GM12878 (cell line): ENCODE results near the gene MRC2. TPM values are rescaled to one million over a fixed set of nuclear protein-coding genes. Genes with fewer than 3 reads are reported as not detected.

Source experiments
- ATAC-seq: fragments of 200-7000 bp; cut with Tn5 transposase; 3 replicates; pipeline ENCODE4 v1.9.1; 2020; ENCODE audit warnings: mild to moderate bottlenecking, moderate library complexity
- BruUV-seq: library from RNA; stranded (reverse); fragments of 400-500 nt; replicated peaks from 2 replicates; lab custom pipeline; 2021; lab: Mats Ljungman, UMichigan
- CTCF ChIA-PET: fragments of 300-600 bp; sonication (Branson Sonifier 250); formaldehyde crosslinking; extraction: SDS; loops from one replicate; lab custom pipeline; 2021; ENCODE audit warnings: inconsistent platforms; lab: Yijun Ruan, JAX
- POLR2A ChIA-PET: fragments of 350-600 bp; formaldehyde crosslinking; extraction: SDS; loops from one replicate; lab custom pipeline; 2021; ENCODE audit warnings: inconsistent platforms; lab: Charles Lee
- RAD21 ChIA-PET: fragments of 300-600 bp; sonication (Branson Sonifier 250); formaldehyde crosslinking; loops from one replicate; lab custom pipeline; 2023; ENCODE audit warnings: antibody characterized with exemption; ENCODE audit not compliant: unreplicated experiment; lab: Charles Lee
- SMC1A ChIA-PET: fragments of 300-600 bp; sonication (Branson Sonifier 250); formaldehyde crosslinking; loops from one replicate; lab custom pipeline; 2023; ENCODE audit not compliant: unreplicated experiment, uncharacterized antibody; lab: Charles Lee
- DNase-seq: peaks from one replicate; pipeline ENCODE4 v3.0.0-alpha.2; 2011; ENCODE audit warnings: low read depth, low spot score
- FAIRE-seq: peaks from 3 replicates; lab custom pipeline; 2011; peaks lifted over from hg19 to GRCh38; lab: Jason Lieb, UNC
- H2AFZ ChIP-seq: 2 replicates; pipeline ENCODE4 v1.6.0; 2011; ENCODE audit warnings: low read depth, low read length, control low read depth; ENCODE audit not compliant: control insufficient read depth
- H3K27ac ChIP-seq: 2 replicates; pipeline ENCODE4 v1.5.1; 2011; ENCODE audit warnings: control low read depth; ENCODE audit not compliant: control insufficient read depth, insufficient read depth
- H3K27me3 ChIP-seq, 2 experiments: replicated peaks in 1 of 2; 2 replicates each; pipeline versions ENCODE4 v1.6.0 to v1.6.1; 2011; ENCODE audit warnings: low read length in 1 of 2; ENCODE audit not compliant: control insufficient read depth in 2 of 2, insufficient read depth in 2 of 2
- H3K36me3 ChIP-seq, 2 experiments: 2 replicates each; pipeline ENCODE4 v1.5.1; 2011; ENCODE audit warnings: low read length in 1 of 2; ENCODE audit not compliant: control insufficient read depth in 2 of 2, insufficient read depth in 2 of 2
- H3K4me1 ChIP-seq: 2 replicates; pipeline ENCODE4 v1.6.1; 2011; ENCODE audit warnings: mild to moderate bottlenecking, low read length, moderate library complexity, mixed read lengths; ENCODE audit not compliant: control insufficient read depth, insufficient read depth
- H3K4me2 ChIP-seq: 2 replicates; pipeline ENCODE4 v1.6.0; 2011; ENCODE audit warnings: control low read depth; ENCODE audit not compliant: control insufficient read depth, insufficient read depth
- H3K4me3 ChIP-seq: fragments of 200-600 bp; sonication (generic); 2 replicates; pipeline ENCODE4 v1.5.1; 2016
- H3K79me2 ChIP-seq: 2 replicates; pipeline ENCODE4 v1.6.0; 2011; ENCODE audit warnings: low read length; ENCODE audit not compliant: control insufficient read depth, insufficient read depth
- H3K9ac ChIP-seq: 2 replicates; pipeline ENCODE4 v1.8.0; 2011; ENCODE audit warnings: low read length, control low read depth, mixed read lengths; ENCODE audit not compliant: control insufficient read depth, insufficient read depth
- H3K9me3 ChIP-seq: replicated peaks from 3 replicates; pipeline ENCODE4 v1.5.1; 2011; ENCODE audit warnings: mild to moderate bottlenecking, low read length; ENCODE audit not compliant: control insufficient read depth, insufficient read depth
- H4K20me1 ChIP-seq: 2 replicates; pipeline ENCODE4 v1.6.0; 2011; ENCODE audit not compliant: control insufficient read depth, insufficient read depth
- ASH2L ChIP-seq: fragments of 300-600, 200-600 bp; sonication (generic); IDR thresholded peaks from 2 replicates; pipeline ENCODE4 v1.6.1; 2017; ENCODE audit warnings: low read depth, mild to moderate bottlenecking, borderline replicate concordance
- CHD2 ChIP-seq: IDR thresholded peaks from 2 replicates; pipeline ENCODE4 v1.6.1; 2011; ENCODE audit warnings: low read depth, low read length, improper control_type of control experiment, borderline replicate concordance
- HCFC1 ChIP-seq: fragments of 150-350 bp; IDR thresholded peaks from 2 replicates; pipeline ENCODE4 v1.6.1; 2014; ENCODE audit warnings: low read length
- HDAC6 ChIP-seq: fragments of 200-600 bp; sonication (generic); IDR thresholded peaks from one replicate; pipeline ENCODE4 v1.8.0; 2017; ENCODE audit warnings: antibody characterized with exemption; ENCODE audit not compliant: unreplicated experiment
- POLR2AphosphoS2 ChIP-seq: IDR thresholded peaks from 2 replicates; pipeline ENCODE4 v1.6.1; 2011; ENCODE audit warnings: low read depth, mild to moderate bottlenecking, low read length, improper control_type of control experiment, moderate library complexity
- POLR2AphosphoS5 ChIP-seq: IDR thresholded peaks from 2 replicates; pipeline ENCODE4 v1.6.1; 2011; ENCODE audit warnings: mild to moderate bottlenecking, low read length, inconsistent platforms
- SP1 ChIP-seq: IDR thresholded peaks from one replicate; pipeline ENCODE4 v1.6.1; 2011; ENCODE audit warnings: low read depth, low read length
- SUPT20H ChIP-seq: IDR thresholded peaks from 2 replicates; pipeline ENCODE4 v1.6.1; 2011; ENCODE audit warnings: low read depth, mild to moderate bottlenecking, low read length, moderate library complexity, borderline replicate concordance; ENCODE audit not compliant: control insufficient read depth
- TBL1XR1 ChIP-seq: IDR thresholded peaks from 2 replicates; pipeline ENCODE4 v1.6.1; 2012; ENCODE audit warnings: low read depth, low read length, improper control_type of control experiment
- TCF3 ChIP-seq: IDR thresholded peaks from 2 replicates; pipeline ENCODE4 v1.6.1; 2012; ENCODE audit warnings: low read depth, mild to moderate bottlenecking, low read length, borderline replicate concordance; ENCODE audit not compliant: insufficient read depth
- ZNF217 ChIP-seq: fragments of 450-650 bp; IDR thresholded peaks from 2 replicates; pipeline ENCODE4 v1.6.1; 2017; ENCODE audit warnings: antibody characterized with exemption, mild to moderate bottlenecking
- WGBS: methylation state at CpG from one replicate; pipeline ENCODE4 v1.1.6; 2016; ENCODE audit warnings: low lambda C conversion rate; ENCODE audit not compliant: insufficient replicate concordance, insufficient coverage; ENCODE audit errors: missing lambda C conversion rate; 5-methylcytosine and 5-hydroxymethylcytosine counted together
- in situ Hi-C: fragments of 300-500 bp; cut with MboI; formaldehyde crosslinking; loops from 9 replicates; pipeline ENCODE4 v1.14.3; 2018; ENCODE audit warnings: mixed read lengths
- intact Hi-C: fragments of 100-400 bp; cut with micrococcal nuclease; formaldehyde crosslinking; loops from one replicate; pipeline ENCODE4 v1.14.2; 2022; ENCODE audit not compliant: unreplicated experiment
- polyA plus RNA-seq, 11 experiments: library from polyadenylated mRNA; depleted of rRNA in 4 of 11; unstranded in 6 of 11; stranded (reverse) in 5 of 11; fragments of >200 nt; fragmentation: Nextera tagmentation in 4 of 11; fragmentation: Illumina TruSeq in 1 of 11; extraction: Ambion mirVana in 4 of 11; extraction: Trizol in 1 of 11; gene quantifications; 1 replicate in 1 of 11; 2 replicates in 10 of 11; pipeline versions ENCODE4 v1.2.1 to v1.2.3, GENCODE V29; 2011 to 2016; ENCODE audit warnings: inconsistent platforms in 2 of 11, missing spikeins in 2 of 11, low read depth in 1 of 11
- total RNA-seq, 4 experiments: library from RNA; depleted of rRNA in 3 of 4; stranded (reverse); fragments of >200 nt in 3 of 4; fragmentation: Illumina TruSeq in 1 of 4; extraction: Trizol in 1 of 4; gene quantifications; 2 replicates each; pipeline versions ENCODE4 v1.2.1 to v1.2.3, GENCODE V29; 2013 to 2021
- TF ChIP-seq, protein P1 (sequence below): fragments of 450-650 bp; formaldehyde crosslinking; IDR thresholded peaks from 2 replicates; pipeline ENCODE4 v1.4.0; 2020; ENCODE audit warnings: mild to moderate bottlenecking, moderate library complexity

MRC2 gene
- total and polyA plus RNA-seq, 10 of the 15 experiments (the other 5 are each of a cell fraction or from before 2014, with no cell fraction given): 0.04 to 0.96 (median 0.30) TPM; not detected in 1

DNA sequence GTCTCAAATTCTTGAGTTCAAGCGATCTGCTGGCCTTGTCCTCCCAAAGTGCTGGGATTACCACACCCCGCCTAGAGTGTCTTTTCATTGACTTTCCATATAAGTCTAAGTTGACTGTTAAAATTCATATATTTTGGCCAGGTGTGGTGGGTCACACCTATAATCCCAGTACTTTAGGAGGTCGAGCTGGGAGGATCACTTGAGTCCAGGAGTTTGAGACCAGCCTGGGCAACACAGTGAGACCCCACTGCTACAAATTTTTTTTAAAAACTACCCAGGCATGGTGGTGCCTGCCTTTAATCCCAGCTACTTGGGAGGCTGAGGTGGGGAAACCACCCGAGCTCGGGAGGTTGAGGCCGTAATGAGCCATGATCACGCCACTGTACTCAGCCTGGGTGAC lies 21.9 kb upstream of the MRC2 start:
- POLR2A ChIA-PET: no interaction called here
- no peak overlapping the region for H3K4me2 ChIP-seq
- no peak for ATAC-seq
- H3K9ac ChIP-seq: no peak overlapping the region
- no peaks in the 10 kb centered on the region for H3K79me2 ChIP-seq
- RAD21 ChIA-PET: no interaction called here
- no peak for FAIRE-seq
- H3K27me3 ChIP-seq: no peaks in the 10 kb centered on the region
- H3K4me3 ChIP-seq: no peak overlapping the region
- no TSS peak for BruUV-seq
- intact Hi-C loops: no loop called here
- in situ Hi-C loops: no loop called here
- no peak overlapping the region for H2AFZ ChIP-seq
- peaks cover 8 to 11% of the 10 kb centered on the region in 2 experiments for H3K36me3 ChIP-seq
- WGBS: 98% methylated on average over 3 of the region's 7 CpGs
- no peak for TF ChIP-seq ZNF217
- TF ChIP-seq, protein P1, sequence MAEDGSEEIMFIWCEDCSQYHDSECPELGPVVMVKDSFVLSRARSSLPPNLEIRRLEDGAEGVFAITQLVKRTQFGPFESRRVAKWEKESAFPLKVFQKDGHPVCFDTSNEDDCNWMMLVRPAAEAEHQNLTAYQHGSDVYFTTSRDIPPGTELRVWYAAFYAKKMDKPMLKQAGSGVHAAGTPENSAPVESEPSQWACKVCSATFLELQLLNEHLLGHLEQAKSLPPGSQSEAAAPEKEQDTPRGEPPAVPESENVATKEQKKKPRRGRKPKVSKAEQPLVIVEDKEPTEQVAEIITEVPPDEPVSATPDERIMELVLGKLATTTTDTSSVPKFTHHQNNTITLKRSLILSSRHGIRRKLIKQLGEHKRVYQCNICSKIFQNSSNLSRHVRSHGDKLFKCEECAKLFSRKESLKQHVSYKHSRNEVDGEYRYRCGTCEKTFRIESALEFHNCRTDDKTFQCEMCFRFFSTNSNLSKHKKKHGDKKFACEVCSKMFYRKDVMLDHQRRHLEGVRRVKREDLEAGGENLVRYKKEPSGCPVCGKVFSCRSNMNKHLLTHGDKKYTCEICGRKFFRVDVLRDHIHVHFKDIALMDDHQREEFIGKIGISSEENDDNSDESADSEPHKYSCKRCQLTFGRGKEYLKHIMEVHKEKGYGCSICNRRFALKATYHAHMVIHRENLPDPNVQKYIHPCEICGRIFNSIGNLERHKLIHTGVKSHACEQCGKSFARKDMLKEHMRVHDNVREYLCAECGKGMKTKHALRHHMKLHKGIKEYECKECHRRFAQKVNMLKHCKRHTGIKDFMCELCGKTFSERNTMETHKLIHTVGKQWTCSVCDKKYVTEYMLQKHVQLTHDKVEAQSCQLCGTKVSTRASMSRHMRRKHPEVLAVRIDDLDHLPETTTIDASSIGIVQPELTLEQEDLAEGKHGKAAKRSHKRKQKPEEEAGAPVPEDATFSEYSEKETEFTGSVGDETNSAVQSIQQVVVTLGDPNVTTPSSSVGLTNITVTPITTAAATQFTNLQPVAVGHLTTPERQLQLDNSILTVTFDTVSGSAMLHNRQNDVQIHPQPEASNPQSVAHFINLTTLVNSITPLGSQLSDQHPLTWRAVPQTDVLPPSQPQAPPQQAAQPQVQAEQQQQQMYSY (CRISPR knock-in tag): no peak
- no peak for TF ChIP-seq POLR2AphosphoS5
- TF ChIP-seq ASH2L: no peak
- no peak for TF ChIP-seq POLR2AphosphoS2
- TF ChIP-seq SP1: no peak
- TF ChIP-seq TCF3: no peak
- TF ChIP-seq HCFC1: no peak
- TF ChIP-seq TBL1XR1: no peak
- no peak for TF ChIP-seq HDAC6
- TF ChIP-seq CHD2: no peak
- no peak for TF ChIP-seq SUPT20H
- H3K9me3 ChIP-seq: no peaks in the 10 kb centered on the region
- CTCF ChIA-PET: no interaction called here
- H4K20me1 ChIP-seq: no peaks in the 10 kb centered on the region
- no peak for DNase-seq
- H3K27ac ChIP-seq: no peak overlapping the region
- SMC1A ChIA-PET: no interaction called here
- no peaks in the 10 kb centered on the region for H3K4me1 ChIP-seq
